OCI-LY7 (cell line): Measurements from ENCODE around the gene TLX1. TPM values are rescaled to one million over a fixed set of nuclear protein-coding genes. Genes with fewer than 3 reads are reported as not detected.

Source experiments
- BruUV-seq: library from RNA; stranded (reverse); fragments of 400-500 nt; replicated peaks from 2 replicates; lab custom pipeline; 2021; lab: Mats Ljungman, UMichigan
- CTCF ChIA-PET: fragments of 300-600 bp; sonication (Branson Sonifier 250); formaldehyde crosslinking; loops from one replicate; lab custom pipeline; 2022; ENCODE audit warnings: antibody characterized with exemption; ENCODE audit not compliant: unreplicated experiment; lab: Charles Lee
- POLR2A ChIA-PET: fragments of 300-600 bp; sonication (Branson Sonifier 250); formaldehyde crosslinking; loops from one replicate; lab custom pipeline; 2022; ENCODE audit warnings: antibody characterized with exemption; lab: Charles Lee
- DNase-seq: peaks from one replicate; pipeline ENCODE4 v3.0.0-alpha.2; 2015; ENCODE audit warnings: low spot score
- H2AFZ ChIP-seq: fragments of 200-600 bp; sonication (generic), shearing (Covaris generic); 2 replicates; pipeline ENCODE4 v1.6.1; 2014; ENCODE audit warnings: mild to moderate bottlenecking, antibody characterized with exemption, low read length, moderate library complexity
- H3K27ac ChIP-seq: fragments of 200-600 bp; sonication (generic); 2 replicates; pipeline ENCODE4 v1.5.1; 2014; ENCODE audit warnings: mixed run types, low read depth, mild to moderate bottlenecking, moderate library complexity, low read length, inconsistent platforms; ENCODE audit not compliant: poor library complexity, severe bottlenecking
- H3K36me3 ChIP-seq: fragments of 200-600 bp; sonication (generic); 2 replicates; pipeline ENCODE4 v1.6.1; 2014; ENCODE audit warnings: mild to moderate bottlenecking, antibody characterized with exemption, low read length, moderate library complexity, mixed read lengths; ENCODE audit not compliant: insufficient read depth
- H3K4me1 ChIP-seq: fragments of 200-600 bp; sonication (generic); 2 replicates; pipeline ENCODE4 v1.5.1; 2014; ENCODE audit warnings: mild to moderate bottlenecking, low read length; ENCODE audit not compliant: insufficient read depth, poor library complexity, severe bottlenecking
- H3K4me2 ChIP-seq: fragments of 200-600 bp; sonication (generic); 2 replicates; pipeline ENCODE4 v1.6.1; 2014; ENCODE audit warnings: mild to moderate bottlenecking, low read length
- H3K4me3 ChIP-seq: fragments of 200-600 bp; sonication (generic); 2 replicates; pipeline ENCODE4 v1.5.1; 2014; ENCODE audit warnings: mild to moderate bottlenecking, low read depth, low read length; ENCODE audit not compliant: poor library complexity, severe bottlenecking
- H3K79me2 ChIP-seq: fragments of 200-600 bp; sonication (generic); 2 replicates; pipeline ENCODE4 v1.6.1; 2016; ENCODE audit warnings: low read depth, mild to moderate bottlenecking, low read length, moderate library complexity, mixed read lengths; ENCODE audit not compliant: insufficient read depth
- H3K9me2 ChIP-seq: fragments of 200-600 bp; sonication (generic); 2 replicates; pipeline ENCODE4 v1.6.1; 2016; ENCODE audit warnings: mild to moderate bottlenecking, low read length, mixed read lengths; ENCODE audit not compliant: insufficient read depth
- H3K9me3 ChIP-seq: fragments of 200-600 bp; sonication (generic); 2 replicates; pipeline ENCODE4 v1.6.1; 2014; ENCODE audit warnings: mild to moderate bottlenecking, mixed run types, low read length, mixed read lengths
- H4K20me1 ChIP-seq: fragments of 200-600 bp; sonication (generic); 2 replicates; pipeline ENCODE4 v1.6.1; 2014; ENCODE audit warnings: mild to moderate bottlenecking, antibody characterized with exemption, low read length, moderate library complexity, mixed read lengths; ENCODE audit not compliant: insufficient read depth
- CTCF ChIP-seq: fragments of 200-600 bp; sonication (generic); conservative IDR thresholded peaks from 2 replicates; pipeline ENCODE4 v1.5.1; 2014; ENCODE audit warnings: mild to moderate bottlenecking, antibody characterized with exemption, low read length, moderate library complexity, mixed read lengths
- EZH2phosphoT487 ChIP-seq: fragments of 200-600 bp; sonication (generic); IDR thresholded peaks from 2 replicates; pipeline ENCODE4 v1.6.1; 2018; ENCODE audit warnings: low read depth, borderline replicate concordance, mild to moderate bottlenecking, mixed run types, antibody characterized with exemption, low read length, moderate library complexity, mixed read lengths
- intact Hi-C: fragments of 100-400 bp; cut with micrococcal nuclease; formaldehyde crosslinking; loops from one replicate; pipeline ENCODE4 v1.10.0; 2022; ENCODE audit not compliant: unreplicated experiment
- total RNA-seq, 2 experiments: library from RNA; depleted of rRNA in 1 of 2; stranded (reverse); fragments of >200 nt in 1 of 2; shearing (Covaris generic) in 1 of 2; gene quantifications; 2 replicates each; pipeline ENCODE4 v1.2.3, GENCODE V29; 2014 to 2022

Gene TLX1
- total RNA-seq, 2 experiments from 2014 or later: not detected

- BruUV-seq: no TSS peak
- Histone ChIP-seq H3K9me2 (no peaks in the 10 kb centered on the region), H2AFZ (no peak overlapping the region), H4K20me1 (no peaks in the 10 kb centered on the region), H3K4me3 (no peak overlapping the region), H3K4me2 (no peak overlapping the region), H3K9me3 (peaks cover 5% of the 10 kb centered on the region; the same call in 1 of the 2 replicates), H3K4me1 (no peaks in the 10 kb centered on the region), H3K36me3 (no peaks in the 10 kb centered on the region), H3K27ac (no peak overlapping the region), H3K79me2 (no peaks in the 10 kb centered on the region)
- ChIA-PET POLR2A (no interaction called here), CTCF (no interaction called here)
- TF ChIP-seq CTCF (no peak), EZH2phosphoT487 (no peak)
- intact Hi-C loops: no loop called here
- DNase-seq: no peak
Measured at GRCh38 chr10:101174319-101174718, 43.2 kb downstream of the TLX1 start.

GRCh38 chr10:101176577-101176976 lies 45.5 kb downstream of the TLX1 start:
- ChIA-PET POLR2A (no interaction called here), CTCF (no interaction called here)
- no peaks in the 10 kb centered on the region for H4K20me1 ChIP-seq
- no peak overlapping the region for H3K4me2 ChIP-seq
- H3K9me3 ChIP-seq: peaks cover 5% of the 10 kb centered on the region; the same call in 1 of the 2 replicates
- DNase-seq: no peak
- H3K79me2 ChIP-seq: no peaks in the 10 kb centered on the region
- H3K36me3 ChIP-seq: no peaks in the 10 kb centered on the region
- intact Hi-C loops: no loop called here
- no peak overlapping the region for H3K27ac ChIP-seq
- H3K4me3 ChIP-seq: no peak overlapping the region
- no peaks in the 10 kb centered on the region for H3K4me1 ChIP-seq
- BruUV-seq: no TSS peak
- no peak for TF ChIP-seq EZH2phosphoT487
- no peak for TF ChIP-seq CTCF
- no peak overlapping the region for H2AFZ ChIP-seq
- no peaks in the 10 kb centered on the region for H3K9me2 ChIP-seq

GRCh38 chr10:101182936-101183335 lies 51.8 kb downstream of the TLX1 start:
- Histone ChIP-seq H2AFZ (no peak overlapping the region), H4K20me1 (no peaks in the 10 kb centered on the region), H3K9me3 (no peaks in the 10 kb centered on the region), H3K4me3 (no peak overlapping the region), H3K4me1 (no peaks in the 10 kb centered on the region), H3K36me3 (no peaks in the 10 kb centered on the region), H3K27ac (no peak overlapping the region), H3K79me2 (no peaks in the 10 kb centered on the region), H3K4me2 (no peak overlapping the region), H3K9me2 (no peaks in the 10 kb centered on the region)
- no TSS peak for BruUV-seq
- TF ChIP-seq CTCF (no peak), EZH2phosphoT487 (no peak)
- no peak for DNase-seq
- intact Hi-C loops: no loop called here
- ChIA-PET POLR2A (interaction anchor here (0.8 kb wide), 1 partner anchor 10 kb away, joined by 3 read pairs; no protein-coding TSS in a partner anchor), CTCF (no interaction called here)
